Measurements from ENCODE around the gene ALOX5AP.

DNA sequence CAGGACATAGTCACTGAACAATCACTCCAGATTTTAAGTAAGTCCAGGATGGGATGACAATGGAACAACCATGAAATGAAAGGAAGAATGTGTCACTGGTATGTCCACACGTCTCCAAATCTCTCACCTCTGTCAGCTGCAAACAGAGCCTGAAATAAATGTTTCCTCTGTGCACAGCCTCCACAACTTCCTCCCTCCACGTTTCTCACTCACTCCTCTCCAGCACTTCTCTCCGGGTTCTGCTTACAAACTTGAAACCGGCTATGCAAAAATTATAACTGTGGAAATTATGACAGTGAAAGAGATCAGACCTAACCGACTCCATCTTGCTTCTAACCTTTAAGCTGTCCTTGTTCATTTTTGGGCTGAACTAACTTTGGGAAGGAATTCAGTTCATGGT lies 35.0 kb upstream of the ALOX5AP start:
- TF ChIP-seq, protein P1, sequence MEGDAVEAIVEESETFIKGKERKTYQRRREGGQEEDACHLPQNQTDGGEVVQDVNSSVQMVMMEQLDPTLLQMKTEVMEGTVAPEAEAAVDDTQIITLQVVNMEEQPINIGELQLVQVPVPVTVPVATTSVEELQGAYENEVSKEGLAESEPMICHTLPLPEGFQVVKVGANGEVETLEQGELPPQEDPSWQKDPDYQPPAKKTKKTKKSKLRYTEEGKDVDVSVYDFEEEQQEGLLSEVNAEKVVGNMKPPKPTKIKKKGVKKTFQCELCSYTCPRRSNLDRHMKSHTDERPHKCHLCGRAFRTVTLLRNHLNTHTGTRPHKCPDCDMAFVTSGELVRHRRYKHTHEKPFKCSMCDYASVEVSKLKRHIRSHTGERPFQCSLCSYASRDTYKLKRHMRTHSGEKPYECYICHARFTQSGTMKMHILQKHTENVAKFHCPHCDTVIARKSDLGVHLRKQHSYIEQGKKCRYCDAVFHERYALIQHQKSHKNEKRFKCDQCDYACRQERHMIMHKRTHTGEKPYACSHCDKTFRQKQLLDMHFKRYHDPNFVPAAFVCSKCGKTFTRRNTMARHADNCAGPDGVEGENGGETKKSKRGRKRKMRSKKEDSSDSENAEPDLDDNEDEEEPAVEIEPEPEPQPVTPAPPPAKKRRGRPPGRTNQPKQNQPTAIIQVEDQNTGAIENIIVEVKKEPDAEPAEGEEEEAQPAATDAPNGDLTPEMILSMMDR (IDR thresholded peaks at IDR 0.05; ENCODE audit: low read length): no peak
- no peak for TF ChIP-seq EZH2 (optimal IDR thresholded peaks at IDR 0.05; ENCODE audit: low read depth, low read length)
- TF ChIP-seq EZH2phosphoT487 (IDR thresholded peaks at IDR 0.05; ENCODE audit: low read length): no peak

Measured in MM.1S (cell line).